Liver (tissue), 9 donors: Measurements from ENCODE around the gene YBX2. TPM values are rescaled to one million over a fixed set of nuclear protein-coding genes. Genes with fewer than 3 reads are reported as not detected.

ENCODE experiments used
- DNase-seq: peaks from one replicate; pipeline ENCODE4 v3.0.0-alpha.2; 2017; ENCODE audit warnings: low spot score
- H3K27ac ChIP-seq, 2 donors: one replicate each; pipeline ENCODE4 v1.7.0; 2013; ENCODE audit warnings: inconsistent platforms in 2 of 2, low read length in 2 of 2, control low read depth in 1 of 2, low read depth in 1 of 2, mild to moderate bottlenecking in 1 of 2
- H3K27me3 ChIP-seq, 4 donors: one replicate each; pipeline versions ENCODE4 v1.6.1 to v1.7.0; 2013; ENCODE audit warnings: low read length in 3 of 4, inconsistent platforms in 1 of 4, mild to moderate bottlenecking in 1 of 4, moderate library complexity in 1 of 4; ENCODE audit not compliant: control insufficient read depth in 4 of 4, insufficient read depth in 4 of 4
- H3K36me3 ChIP-seq, 4 donors: one replicate each; pipeline versions ENCODE4 v1.6.1 to v1.7.0; 2013; ENCODE audit warnings: low read length in 3 of 4, mild to moderate bottlenecking in 3 of 4, low read depth in 1 of 4, moderate library complexity in 1 of 4; ENCODE audit not compliant: control insufficient read depth in 4 of 4, insufficient read depth in 3 of 4
- H3K4me1 ChIP-seq, 4 donors: one replicate each; pipeline versions ENCODE4 v1.6.1 to v1.7.0; 2013; ENCODE audit warnings: low read length in 3 of 4, mild to moderate bottlenecking in 3 of 4, moderate library complexity in 1 of 4; ENCODE audit not compliant: control insufficient read depth in 4 of 4, insufficient read depth in 4 of 4
- H3K4me3 ChIP-seq, 3 donors: one replicate each; pipeline versions ENCODE4 v1.6.1 to v1.7.0; 2013; ENCODE audit warnings: low read length in 3 of 3, control low read depth in 1 of 3, low read depth in 1 of 3, mild to moderate bottlenecking in 1 of 3
- H3K9ac ChIP-seq, 2 donors: one replicate each; pipeline ENCODE4 v1.7.0; 2013; ENCODE audit warnings: low read length in 2 of 2, mild to moderate bottlenecking in 2 of 2, moderate library complexity in 2 of 2, control low read depth in 1 of 2, low read depth in 1 of 2
- H3K9me3 ChIP-seq, 4 donors: one replicate each; pipeline versions ENCODE4 v1.6.1 to v1.7.0; 2013; ENCODE audit warnings: low read length in 3 of 4; ENCODE audit not compliant: control insufficient read depth in 4 of 4
- EGR1 ChIP-seq, 2 donors: IDR thresholded peaks; 2 replicates each; pipeline ENCODE4 v1.6.1; 2016 to 2018; ENCODE audit warnings: antibody characterized with exemption in 2 of 2, low read depth in 2 of 2
- FOXA1 ChIP-seq: IDR thresholded peaks from 2 replicates; pipeline ENCODE4 v1.6.1; 2016; ENCODE audit warnings: antibody characterized with exemption
- HNF4A ChIP-seq, 2 donors: conservative IDR thresholded peaks; 2 replicates each; pipeline ENCODE4 v1.6.1; 2016; ENCODE audit warnings: antibody characterized with exemption in 2 of 2, mild to moderate bottlenecking in 2 of 2
- HNF4G ChIP-seq: IDR thresholded peaks from 2 replicates; pipeline ENCODE4 v1.6.1; 2016; ENCODE audit warnings: antibody characterized with exemption
- JUND ChIP-seq, 2 donors: IDR thresholded peaks; 2 replicates each; pipeline ENCODE4 v1.6.1; 2016; ENCODE audit warnings: antibody characterized with exemption in 2 of 2
- NR2F2 ChIP-seq: IDR thresholded peaks from 2 replicates; pipeline ENCODE4 v1.6.1; 2016; ENCODE audit warnings: antibody characterized with exemption
- RAD21 ChIP-seq, 2 donors: IDR thresholded peaks; 2 replicates each; pipeline ENCODE4 v1.6.1; 2016; ENCODE audit warnings: antibody characterized with exemption in 2 of 2, mild to moderate bottlenecking in 2 of 2
- RXRA ChIP-seq, 2 donors: IDR thresholded peaks; 2 replicates each; pipeline ENCODE4 v1.6.1; 2017 to 2018; ENCODE audit warnings: antibody characterized with exemption in 2 of 2, mild to moderate bottlenecking in 1 of 2
- SP1 ChIP-seq: IDR thresholded peaks from 2 replicates; pipeline ENCODE4 v1.6.1; 2018; ENCODE audit warnings: antibody characterized with exemption, mild to moderate bottlenecking
- TAF1 ChIP-seq: conservative IDR thresholded peaks from 2 replicates; pipeline ENCODE4 v1.6.1; 2016; ENCODE audit warnings: antibody characterized with exemption, mild to moderate bottlenecking
- YY1 ChIP-seq: IDR thresholded peaks from 2 replicates; pipeline ENCODE4 v1.6.1; 2016; ENCODE audit warnings: antibody characterized with exemption, mild to moderate bottlenecking
- WGBS: extraction: QIAGEN DNeasy Blood & Tissue Kit; methylation state at CpG from one replicate; pipeline ENCODE4 v1.1.7; 2013; 5-methylcytosine and 5-hydroxymethylcytosine counted together
- polyA plus RNA-seq, 2 donors: library from polyadenylated mRNA; stranded (reverse) in 1 of 2; unstranded in 1 of 2; fragments of 200-250 nt in 1 of 2; fragments of >200 nt in 1 of 2; fragmentation: Nextera tagmentation in 1 of 2; extraction: Ambion mirVana in 1 of 2; gene quantifications; one replicate each; pipeline versions ENCODE4 v1.2.1 to v1.2.3, GENCODE V29; 2013 to 2015
- total RNA-seq, 2 donors: library from RNA; depleted of rRNA; stranded (reverse); fragments of >200 nt; gene quantifications; one replicate each; pipeline ENCODE4 v1.2.3, GENCODE V29; 2014
- TF ChIP-seq, protein P1 (sequence below): IDR thresholded peaks from 2 replicates; pipeline ENCODE4 v1.6.1; 2016; ENCODE audit warnings: antibody characterized with exemption
- TF ChIP-seq, protein P2 (sequence below): fragments of 150-350 bp; IDR thresholded peaks from 2 replicates; pipeline ENCODE4 v1.5.1; 2017; ENCODE audit warnings: improper control_type of control experiment, low read depth, low read length; ENCODE audit not compliant: missing input control
- TF ChIP-seq, protein P3 (sequence below): IDR thresholded peaks from 2 replicates; pipeline ENCODE4 v1.6.1; 2016; ENCODE audit warnings: antibody characterized with exemption, mild to moderate bottlenecking
- TF ChIP-seq, protein P4 (sequence below): IDR thresholded peaks from 2 replicates; pipeline ENCODE4 v1.6.1; 2016; ENCODE audit warnings: antibody characterized with exemption
- TF ChIP-seq, protein P5 (sequence below): IDR thresholded peaks from 2 replicates; pipeline ENCODE4 v1.6.1; 2016; ENCODE audit warnings: antibody characterized with exemption
- donor health status: healthy.
- donor health status: healthy.
- donor health status: healthy.
- donor health status: healthy.
- donor health status: healthy.

YBX2 gene
- total and polyA plus RNA-seq, 4 donors, result 0.33 to 0.75 (median 0.57) TPM

DNA sequence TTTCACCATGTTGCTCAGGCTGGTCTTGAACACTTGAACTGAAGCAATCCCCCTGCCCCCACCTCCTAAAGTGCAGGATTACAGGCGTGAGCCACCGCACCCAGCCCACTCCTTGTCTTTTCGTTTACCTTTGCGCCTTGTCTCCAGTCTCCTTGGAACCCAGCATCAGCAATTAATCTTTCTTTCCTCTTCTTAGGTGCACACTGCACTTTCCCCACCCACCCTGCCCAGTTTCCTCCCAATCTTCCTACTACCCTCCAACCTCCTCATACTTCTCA, 30.7 kb downstream of the YBX2 start:
- no peak for DNase-seq
- Histone ChIP-seq H3K36me3 (no peaks in the 10 kb centered on the region), H3K4me3 (no peak overlapping the region), H3K27ac (no peak overlapping the region), H3K4me1 (peaks cover 7 to 43% (median 23%) of the 10 kb centered on the region in 4 donors), H3K27me3 (no peaks in the 10 kb centered on the region), H3K9ac (no peak overlapping the region), H3K9me3 (no peaks in the 10 kb centered on the region)
- 56% methylated on average over 4 of the region's 4 CpGs for WGBS
- no peak for TF ChIP-seq EGR1 (IDR thresholded peaks at IDR 0.05; ENCODE audit: low read depth in 2 of 2)
- no peak for TF ChIP-seq RXRA (IDR thresholded peaks at IDR 0.05)
- TF ChIP-seq, protein P1, sequence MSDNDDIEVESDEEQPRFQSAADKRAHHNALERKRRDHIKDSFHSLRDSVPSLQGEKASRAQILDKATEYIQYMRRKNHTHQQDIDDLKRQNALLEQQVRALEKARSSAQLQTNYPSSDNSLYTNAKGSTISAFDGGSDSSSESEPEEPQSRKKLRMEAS, result no peak
- TF ChIP-seq NR2F2, result no peak
- no peak for TF ChIP-seq HNF4G
- no peak for TF ChIP-seq YY1
- TF ChIP-seq, protein P2, sequence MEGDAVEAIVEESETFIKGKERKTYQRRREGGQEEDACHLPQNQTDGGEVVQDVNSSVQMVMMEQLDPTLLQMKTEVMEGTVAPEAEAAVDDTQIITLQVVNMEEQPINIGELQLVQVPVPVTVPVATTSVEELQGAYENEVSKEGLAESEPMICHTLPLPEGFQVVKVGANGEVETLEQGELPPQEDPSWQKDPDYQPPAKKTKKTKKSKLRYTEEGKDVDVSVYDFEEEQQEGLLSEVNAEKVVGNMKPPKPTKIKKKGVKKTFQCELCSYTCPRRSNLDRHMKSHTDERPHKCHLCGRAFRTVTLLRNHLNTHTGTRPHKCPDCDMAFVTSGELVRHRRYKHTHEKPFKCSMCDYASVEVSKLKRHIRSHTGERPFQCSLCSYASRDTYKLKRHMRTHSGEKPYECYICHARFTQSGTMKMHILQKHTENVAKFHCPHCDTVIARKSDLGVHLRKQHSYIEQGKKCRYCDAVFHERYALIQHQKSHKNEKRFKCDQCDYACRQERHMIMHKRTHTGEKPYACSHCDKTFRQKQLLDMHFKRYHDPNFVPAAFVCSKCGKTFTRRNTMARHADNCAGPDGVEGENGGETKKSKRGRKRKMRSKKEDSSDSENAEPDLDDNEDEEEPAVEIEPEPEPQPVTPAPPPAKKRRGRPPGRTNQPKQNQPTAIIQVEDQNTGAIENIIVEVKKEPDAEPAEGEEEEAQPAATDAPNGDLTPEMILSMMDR, result no peak
- TF ChIP-seq HNF4A (conservative IDR thresholded peaks at IDR 0.05), result no peak
- TF ChIP-seq, protein P3, sequence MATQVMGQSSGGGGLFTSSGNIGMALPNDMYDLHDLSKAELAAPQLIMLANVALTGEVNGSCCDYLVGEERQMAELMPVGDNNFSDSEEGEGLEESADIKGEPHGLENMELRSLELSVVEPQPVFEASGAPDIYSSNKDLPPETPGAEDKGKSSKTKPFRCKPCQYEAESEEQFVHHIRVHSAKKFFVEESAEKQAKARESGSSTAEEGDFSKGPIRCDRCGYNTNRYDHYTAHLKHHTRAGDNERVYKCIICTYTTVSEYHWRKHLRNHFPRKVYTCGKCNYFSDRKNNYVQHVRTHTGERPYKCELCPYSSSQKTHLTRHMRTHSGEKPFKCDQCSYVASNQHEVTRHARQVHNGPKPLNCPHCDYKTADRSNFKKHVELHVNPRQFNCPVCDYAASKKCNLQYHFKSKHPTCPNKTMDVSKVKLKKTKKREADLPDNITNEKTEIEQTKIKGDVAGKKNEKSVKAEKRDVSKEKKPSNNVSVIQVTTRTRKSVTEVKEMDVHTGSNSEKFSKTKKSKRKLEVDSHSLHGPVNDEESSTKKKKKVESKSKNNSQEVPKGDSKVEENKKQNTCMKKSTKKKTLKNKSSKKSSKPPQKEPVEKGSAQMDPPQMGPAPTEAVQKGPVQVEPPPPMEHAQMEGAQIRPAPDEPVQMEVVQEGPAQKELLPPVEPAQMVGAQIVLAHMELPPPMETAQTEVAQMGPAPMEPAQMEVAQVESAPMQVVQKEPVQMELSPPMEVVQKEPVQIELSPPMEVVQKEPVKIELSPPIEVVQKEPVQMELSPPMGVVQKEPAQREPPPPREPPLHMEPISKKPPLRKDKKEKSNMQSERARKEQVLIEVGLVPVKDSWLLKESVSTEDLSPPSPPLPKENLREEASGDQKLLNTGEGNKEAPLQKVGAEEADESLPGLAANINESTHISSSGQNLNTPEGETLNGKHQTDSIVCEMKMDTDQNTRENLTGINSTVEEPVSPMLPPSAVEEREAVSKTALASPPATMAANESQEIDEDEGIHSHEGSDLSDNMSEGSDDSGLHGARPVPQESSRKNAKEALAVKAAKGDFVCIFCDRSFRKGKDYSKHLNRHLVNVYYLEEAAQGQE, result no peak
- no peak for TF ChIP-seq RAD21 (IDR thresholded peaks at IDR 0.05)
- TF ChIP-seq, protein P4, sequence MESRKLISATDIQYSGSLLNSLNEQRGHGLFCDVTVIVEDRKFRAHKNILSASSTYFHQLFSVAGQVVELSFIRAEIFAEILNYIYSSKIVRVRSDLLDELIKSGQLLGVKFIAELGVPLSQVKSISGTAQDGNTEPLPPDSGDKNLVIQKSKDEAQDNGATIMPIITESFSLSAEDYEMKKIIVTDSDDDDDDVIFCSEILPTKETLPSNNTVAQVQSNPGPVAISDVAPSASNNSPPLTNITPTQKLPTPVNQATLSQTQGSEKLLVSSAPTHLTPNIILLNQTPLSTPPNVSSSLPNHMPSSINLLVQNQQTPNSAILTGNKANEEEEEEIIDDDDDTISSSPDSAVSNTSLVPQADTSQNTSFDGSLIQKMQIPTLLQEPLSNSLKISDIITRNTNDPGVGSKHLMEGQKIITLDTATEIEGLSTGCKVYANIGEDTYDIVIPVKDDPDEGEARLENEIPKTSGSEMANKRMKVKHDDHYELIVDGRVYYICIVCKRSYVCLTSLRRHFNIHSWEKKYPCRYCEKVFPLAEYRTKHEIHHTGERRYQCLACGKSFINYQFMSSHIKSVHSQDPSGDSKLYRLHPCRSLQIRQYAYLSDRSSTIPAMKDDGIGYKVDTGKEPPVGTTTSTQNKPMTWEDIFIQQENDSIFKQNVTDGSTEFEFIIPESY, result no peak
- TF ChIP-seq TAF1, result no peak

DNA sequence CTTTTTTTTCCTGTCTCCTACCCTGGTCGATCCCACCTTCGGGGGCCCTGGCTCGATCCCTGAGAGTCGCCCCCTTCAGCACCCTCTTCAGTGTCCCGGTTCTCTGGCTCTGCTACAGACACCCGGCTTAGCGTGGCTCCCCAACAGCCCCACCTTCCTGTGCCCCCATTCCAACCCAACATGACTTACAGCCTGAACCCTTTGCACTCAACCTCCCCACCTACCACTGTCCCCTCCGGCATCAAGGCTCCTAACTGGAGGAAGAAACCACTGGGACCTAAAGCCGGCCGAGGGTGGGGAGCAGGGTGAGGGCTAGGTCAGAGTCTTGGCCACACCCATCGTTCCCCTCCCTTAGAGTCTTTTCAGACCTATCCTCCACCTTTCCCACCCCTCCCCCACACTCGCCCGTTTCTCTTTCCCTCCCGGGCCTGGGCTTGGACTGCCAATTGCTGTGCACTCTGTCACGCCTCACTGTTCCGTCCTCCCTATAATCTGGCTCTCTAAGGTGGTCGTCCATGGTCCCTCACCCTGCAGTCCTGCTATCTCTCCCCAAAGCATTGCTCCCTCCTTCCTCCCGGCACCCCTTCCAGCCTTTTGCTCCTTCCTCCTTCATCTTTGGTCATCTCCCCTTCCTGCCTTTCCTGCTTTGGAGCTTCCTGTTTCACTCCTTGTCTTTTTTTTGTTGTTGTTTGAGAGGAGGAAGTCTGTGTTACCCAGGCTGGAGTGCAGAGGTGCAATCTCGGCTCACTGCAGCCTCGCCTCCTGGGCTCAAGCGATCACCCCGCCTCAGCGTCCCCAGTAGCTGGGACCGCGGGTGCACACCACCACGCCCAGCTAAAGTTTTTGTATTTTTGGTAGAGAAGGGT, 31.3 kb downstream of the YBX2 start:
- peak; percentile 43 for DNase-seq
- no peaks in the 10 kb centered on the region for H3K27me3 ChIP-seq
- no peaks in the 10 kb centered on the region for H3K9me3 ChIP-seq
- H3K4me3 ChIP-seq, result peak overlapping the region in 1 of 3 donors; percentile 63
- H3K4me1 ChIP-seq, result peaks cover 13 to 49% (median 27%) of the 10 kb centered on the region in 4 donors
- H3K9ac ChIP-seq, result no peak overlapping the region
- H3K27ac ChIP-seq, result no peak overlapping the region
- WGBS, result 12% methylated on average over 26 of the region's 26 CpGs
- H3K36me3 ChIP-seq, result no peaks in the 10 kb centered on the region
- TF ChIP-seq SP1 (no peak), RAD21 (IDR thresholded peaks at IDR 0.05) (no peak), NR2F2 (no peak), HNF4A (conservative IDR thresholded peaks at IDR 0.05) (no peak), JUND (IDR thresholded peaks at IDR 0.05) (no peak), FOXA1 (no peak), RXRA (IDR thresholded peaks at IDR 0.05) (no peak), TAF1 (no peak)
- TF ChIP-seq, protein P2, result no peak
- TF ChIP-seq, protein P5, sequence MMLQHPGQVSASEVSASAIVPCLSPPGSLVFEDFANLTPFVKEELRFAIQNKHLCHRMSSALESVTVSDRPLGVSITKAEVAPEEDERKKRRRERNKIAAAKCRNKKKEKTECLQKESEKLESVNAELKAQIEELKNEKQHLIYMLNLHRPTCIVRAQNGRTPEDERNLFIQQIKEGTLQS, result no peak
- TF ChIP-seq, protein P1, result no peak
- TF ChIP-seq, protein P4, result no peak
